ENCODE data around the gene MED28. TPM values are rescaled to one million over a fixed set of nuclear protein-coding genes. Genes with fewer than 3 reads are reported as not detected.
A peak's percentile ranks its signal among the peaks of the same experiment; 100 is the strongest.
"Not testable (repeated sequence)": the region's sequence is repeated elsewhere in the genome, so short reads cannot be mapped to it uniquely, and the experiment has no call there.

MED28 gene, protein sequence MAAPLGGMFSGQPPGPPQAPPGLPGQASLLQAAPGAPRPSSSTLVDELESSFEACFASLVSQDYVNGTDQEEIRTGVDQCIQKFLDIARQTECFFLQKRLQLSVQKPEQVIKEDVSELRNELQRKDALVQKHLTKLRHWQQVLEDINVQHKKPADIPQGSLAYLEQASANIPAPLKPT
- polyA plus RNA-seq (ENCODE audit: insufficient read length in 10 of 10), result 10 to 100 TPM; 24.7 to 37.3 (median 28.2) TPM
- long read RNA-seq, donor 1, full-length matches to known transcripts, result 13 of 19 reads
- long read RNA-seq, donor 1, partial matches to known transcripts, result 6 of 19 reads
- long read RNA-seq, donor 1, other reads (novel, unspliced or antisense), result 0 of 19 reads
- long read RNA-seq, donor 2, full-length matches to known transcripts, result 21 of 21 reads
- long read RNA-seq, donor 2, partial matches to known transcripts, result 0 of 21 reads
- long read RNA-seq, donor 2, other reads (novel, unspliced or antisense), result 0 of 21 reads
- long read RNA-seq, donor 3, result 0 reads
- long read RNA-seq, donor 4, full-length matches to known transcripts, result 7 of 7 reads
- long read RNA-seq, donor 4, partial matches to known transcripts, result 0 of 7 reads
- long read RNA-seq, donor 4, other reads (novel, unspliced or antisense), result 0 of 7 reads
- long read RNA-seq, donor 5, full-length matches to known transcripts, result 18 of 18 reads
- long read RNA-seq, donor 5, partial matches to known transcripts, result 0 of 18 reads
- long read RNA-seq, donor 5, other reads (novel, unspliced or antisense), result 0 of 18 reads
- long read RNA-seq, donor 6, full-length matches to known transcripts, result 19 of 19 reads
- long read RNA-seq, donor 6, partial matches to known transcripts, result 0 of 19 reads
- long read RNA-seq, donor 6, other reads (novel, unspliced or antisense), result 0 of 19 reads
- long read RNA-seq, donor 7, full-length matches to known transcripts, result 11 of 11 reads
- long read RNA-seq, donor 7, partial matches to known transcripts, result 0 of 11 reads
- long read RNA-seq, donor 7, other reads (novel, unspliced or antisense), result 0 of 11 reads
- long read RNA-seq, donor 8, full-length matches to known transcripts, result 30 of 30 reads
- long read RNA-seq, donor 8, partial matches to known transcripts, result 0 of 30 reads
- long read RNA-seq, donor 8, other reads (novel, unspliced or antisense), result 0 of 30 reads
- long read RNA-seq, donor 9, full-length matches to known transcripts, result 3 of 3 reads
- long read RNA-seq, donor 9, partial matches to known transcripts, result 0 of 3 reads
- long read RNA-seq, donor 9, other reads (novel, unspliced or antisense), result 0 of 3 reads

DNA sequence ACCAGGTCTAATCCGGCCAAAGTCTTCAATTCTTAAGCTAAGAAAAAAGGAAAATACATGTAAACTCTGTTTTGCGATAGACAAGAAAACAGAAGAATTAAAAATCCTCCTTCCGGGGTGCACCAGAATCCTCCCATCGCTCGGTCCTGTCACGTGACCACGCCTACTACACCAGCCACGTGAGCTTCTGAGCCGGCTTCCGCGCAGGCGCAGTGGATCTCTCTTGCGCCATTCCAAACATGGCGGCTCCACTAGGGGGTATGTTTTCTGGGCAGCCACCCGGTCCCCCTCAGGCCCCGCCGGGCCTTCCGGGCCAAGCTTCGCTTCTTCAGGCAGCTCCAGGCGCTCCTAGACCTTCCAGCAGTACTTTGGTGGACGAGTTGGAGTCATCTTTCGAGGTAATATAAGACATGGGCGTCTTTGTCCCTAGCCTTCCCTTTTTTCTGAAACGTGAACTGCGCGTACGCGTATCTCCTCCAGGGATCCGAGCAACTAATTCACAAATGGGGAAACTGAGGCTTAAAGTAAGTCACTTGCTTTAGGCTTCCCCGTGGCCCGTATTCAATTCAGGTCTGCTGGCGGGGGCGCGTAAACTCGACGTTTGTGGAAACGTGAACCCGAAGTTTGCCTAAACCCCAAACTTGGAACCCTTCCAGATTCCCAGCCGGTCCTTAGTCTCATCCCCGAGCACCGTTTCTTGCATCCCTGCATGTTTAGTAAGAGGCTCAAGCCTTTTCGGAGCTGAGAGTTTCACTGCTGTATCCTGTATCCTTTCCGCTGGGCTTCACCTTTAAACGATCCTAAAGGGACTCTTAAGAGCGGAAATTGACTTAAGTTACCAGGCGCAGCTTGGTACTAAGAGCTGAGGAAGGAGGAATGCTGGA lies at the start of gene MED28:
Gene MED28 (plus strand): TSS at position 226 of the 884 bp plus-strand sequence. CDS start 14 bp downstream, at position 240.
- peak; percentile 96 to 98 (median 96) for DNase-seq

DNA sequence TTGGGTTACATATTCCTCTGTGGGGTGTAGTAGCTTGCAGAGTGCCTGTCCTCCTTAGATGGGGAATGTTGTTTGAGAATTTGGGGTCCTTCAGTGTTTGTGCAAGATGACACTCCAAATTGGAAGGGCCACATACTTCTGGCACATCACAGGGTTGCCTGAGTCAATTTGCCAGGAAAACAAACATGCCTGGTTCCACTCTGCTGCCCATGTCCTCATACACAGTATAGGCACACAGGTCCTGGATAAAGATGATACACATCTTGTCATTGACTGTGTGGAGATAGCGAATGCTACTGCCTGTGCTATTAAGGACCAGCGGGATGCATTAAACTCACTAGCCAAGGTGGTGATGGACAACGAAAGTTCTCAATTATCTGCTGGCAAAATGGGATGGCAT lies 48.6 kb upstream of the MED28 start:
- no peak for DNase-seq

DNA sequence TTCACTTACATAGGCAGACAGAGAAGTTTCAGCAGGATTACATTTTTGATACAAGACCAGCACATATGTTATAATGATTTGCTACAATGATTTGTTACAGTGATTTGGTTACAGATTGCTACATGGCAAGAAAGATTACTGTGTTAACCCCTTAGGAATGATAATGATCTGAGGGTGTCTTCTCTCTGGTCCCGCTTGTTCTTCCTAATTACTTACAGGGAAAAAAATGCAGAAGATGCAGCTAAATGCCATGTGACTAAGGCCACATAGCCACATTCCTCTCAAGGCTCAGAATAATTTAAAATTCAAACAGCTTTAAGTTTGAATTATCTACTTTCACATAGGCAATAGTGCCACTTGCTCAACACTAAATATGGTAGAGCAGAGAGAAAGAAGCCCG lies 47.2 kb upstream of the MED28 start:
- DNase-seq, result peak in 2 of 3 donors; percentile 13 to 57

DNA sequence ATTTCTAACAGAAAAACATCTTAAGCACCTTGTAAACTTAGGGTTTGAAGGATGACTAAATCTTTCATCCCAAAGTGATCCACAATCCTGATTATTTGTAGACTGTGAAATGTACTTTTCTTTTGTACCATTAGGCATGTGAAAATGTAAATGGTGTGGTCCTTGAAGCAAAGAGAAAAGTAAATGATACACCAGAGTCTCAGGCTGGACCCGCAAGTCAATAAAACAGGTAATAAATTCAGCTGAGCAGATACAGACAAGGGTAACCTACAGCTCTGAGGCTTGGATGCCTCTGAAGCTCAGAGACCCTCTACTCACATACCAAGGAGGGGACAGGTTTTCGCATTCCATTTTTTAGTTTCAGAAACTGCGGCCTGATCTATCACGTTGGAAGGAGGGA lies 40.2 kb upstream of the MED28 start:
- no peak for DNase-seq

DNA sequence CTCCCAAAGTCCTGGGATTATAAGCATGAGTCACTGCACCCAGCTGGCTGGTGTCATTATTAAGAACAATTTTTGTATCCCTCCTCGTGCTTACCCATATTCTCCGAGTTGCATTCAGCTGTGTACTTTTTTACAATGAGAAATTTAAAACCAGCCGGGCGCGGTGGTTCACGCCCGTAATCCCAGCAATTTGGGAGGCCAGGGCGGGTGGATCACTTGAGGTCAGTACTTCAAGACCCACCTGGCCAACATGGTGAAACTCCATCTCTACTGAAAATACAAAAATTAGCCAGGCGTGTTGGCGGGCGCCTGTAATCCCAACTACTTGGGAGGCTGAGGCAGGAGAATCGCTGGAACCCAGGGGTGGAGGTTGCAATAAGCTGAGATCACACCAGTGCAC lies 39.3 kb upstream of the MED28 start:
- not testable (repeated sequence) for DNase-seq

DNA sequence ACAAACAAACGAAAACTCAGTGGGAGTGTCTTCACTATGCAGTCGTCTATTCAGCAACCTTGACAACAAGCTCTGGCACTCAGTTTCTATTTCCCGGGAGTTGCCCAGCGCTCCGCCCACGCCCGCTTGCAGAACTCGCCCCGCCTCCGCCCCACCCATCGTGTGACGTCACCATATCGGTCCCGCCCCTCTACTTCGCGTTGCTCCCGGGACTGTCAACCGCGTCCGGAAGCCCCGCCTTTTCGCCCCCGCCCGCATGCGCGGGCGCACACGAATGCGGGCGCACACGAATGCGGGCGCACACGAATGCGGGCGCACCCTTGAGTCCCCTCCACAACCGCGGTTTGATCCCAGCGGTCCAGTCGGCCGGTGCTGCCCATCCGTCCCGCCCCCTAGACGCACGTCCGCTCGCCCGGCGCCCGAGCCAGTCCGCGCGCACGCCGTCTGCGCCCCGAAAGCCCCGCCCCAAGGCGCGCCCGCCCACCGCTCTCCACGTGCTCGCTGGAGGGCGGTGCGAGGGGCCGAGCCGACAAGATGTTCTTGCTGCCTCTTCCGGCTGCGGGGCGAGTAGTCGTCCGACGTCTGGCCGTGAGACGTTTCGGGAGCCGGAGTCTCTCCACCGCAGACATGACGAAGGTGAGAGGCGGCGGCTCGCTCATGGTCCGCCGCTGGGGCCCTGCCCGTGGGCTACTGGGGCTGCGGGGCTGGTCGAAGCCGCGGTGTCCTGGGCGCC lies 37.3 kb upstream of the MED28 start, which contains the start of gene LAP3:
Gene LAP3 (plus strand): TSS at position 267 of the 733 bp plus-strand sequence. CDS start 268 bp downstream, at position 535.
- peak; percentile 96 to 99 (median 98) for DNase-seq

DNA sequence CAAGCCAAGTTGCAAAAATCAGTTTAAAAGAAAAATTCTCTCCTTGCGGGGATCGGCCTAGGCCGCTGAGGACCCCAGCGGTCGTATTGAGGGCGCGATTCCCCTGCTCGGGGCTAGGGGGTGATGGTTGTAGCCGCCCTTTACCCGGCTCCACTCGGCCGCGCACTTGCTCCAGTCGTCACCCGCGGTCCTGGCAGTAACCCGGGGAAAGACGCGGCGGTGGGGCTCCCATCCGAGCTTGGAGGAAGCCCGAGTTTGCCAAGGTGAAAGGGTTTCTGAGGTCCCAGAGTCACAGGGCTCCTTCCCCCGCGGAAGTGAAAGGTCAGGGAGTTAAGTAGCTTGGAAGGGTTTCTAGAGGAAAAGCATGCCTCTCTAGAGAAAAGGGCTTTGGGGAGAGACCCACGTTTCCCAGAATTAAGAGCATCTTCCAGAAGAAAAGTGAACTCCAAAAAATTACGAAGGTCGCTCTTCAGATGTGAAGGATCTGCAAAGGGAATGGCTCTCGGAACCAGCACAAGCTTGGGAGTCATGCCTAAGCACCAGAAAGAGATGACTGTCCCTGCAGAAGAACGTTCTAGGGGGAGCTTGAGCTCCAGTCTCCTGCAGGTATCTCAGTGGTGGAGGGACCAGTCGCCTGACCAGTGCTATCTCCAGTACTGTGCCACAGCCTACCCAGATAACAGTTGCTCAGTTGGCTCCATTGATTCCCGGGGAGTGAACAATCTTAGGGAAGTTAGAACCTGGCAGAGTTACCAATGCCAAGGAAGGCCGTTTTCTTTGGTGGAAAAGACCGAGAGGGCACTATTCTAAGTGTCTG lies 36.6 kb upstream of the MED28 start:
- DNase-seq, result no peak

DNA sequence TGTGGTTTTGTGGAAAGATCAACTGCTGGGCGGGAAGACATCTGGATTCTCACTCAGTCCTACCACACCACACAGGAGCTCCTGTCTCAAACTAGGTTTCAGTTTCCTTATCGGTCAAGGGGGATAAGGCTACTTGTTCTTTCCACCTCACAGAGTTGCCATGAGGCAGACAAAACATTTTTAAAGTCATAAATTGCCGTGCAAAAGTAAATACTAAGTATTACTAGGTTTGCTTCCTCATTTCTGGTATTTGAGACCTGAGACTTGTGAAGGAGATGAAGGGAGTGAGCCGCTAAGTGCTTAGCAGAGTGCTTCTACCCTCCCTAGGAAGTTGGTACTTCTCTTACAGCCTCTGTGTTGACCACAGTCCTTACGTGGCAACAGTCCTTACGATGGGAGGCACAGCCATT lies 36.0 kb upstream of the MED28 start:
- peak in 1 of 3 donors; percentile 19 for DNase-seq

DNA sequence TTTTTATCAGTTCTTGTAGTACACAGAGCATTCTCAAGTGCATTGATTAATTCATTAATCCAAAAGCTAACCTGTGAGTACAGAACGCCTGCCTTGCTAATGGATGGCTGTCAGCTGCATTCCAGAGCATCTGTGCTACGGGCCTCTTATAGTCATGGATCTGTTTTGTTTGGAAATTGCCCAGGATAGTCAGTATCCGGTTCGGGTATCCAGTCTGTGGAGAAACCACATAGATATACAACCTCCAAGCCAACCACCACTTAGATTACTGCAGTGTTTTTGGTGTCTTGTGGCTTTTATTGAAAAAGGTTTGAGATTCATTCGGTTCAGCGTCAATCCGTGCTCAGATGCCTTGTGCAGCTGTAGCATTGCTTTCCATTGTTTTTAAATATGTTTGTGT lies 33.5 kb upstream of the MED28 start:
- no peak for DNase-seq

DNA sequence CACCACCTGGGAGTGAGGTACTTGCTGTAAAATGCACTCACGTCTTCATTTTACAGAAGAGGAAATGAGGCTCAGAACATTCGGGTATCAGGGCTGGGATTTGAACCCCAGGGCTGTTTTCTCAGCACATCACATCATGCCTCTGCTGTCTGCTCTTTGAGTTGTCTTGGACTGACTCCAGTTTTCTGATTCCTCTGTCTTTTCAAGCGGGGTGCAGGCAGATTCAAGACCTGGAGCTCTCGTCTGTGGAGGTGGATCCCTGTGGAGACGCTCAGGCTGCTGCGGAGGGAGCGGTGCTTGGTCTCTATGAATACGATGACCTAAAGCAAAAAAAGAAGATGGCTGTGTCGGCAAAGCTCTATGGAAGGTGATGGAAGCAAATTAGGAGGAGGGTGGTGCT lies 31.2 kb upstream of the MED28 start:
- DNase-seq, result no peak

DNA sequence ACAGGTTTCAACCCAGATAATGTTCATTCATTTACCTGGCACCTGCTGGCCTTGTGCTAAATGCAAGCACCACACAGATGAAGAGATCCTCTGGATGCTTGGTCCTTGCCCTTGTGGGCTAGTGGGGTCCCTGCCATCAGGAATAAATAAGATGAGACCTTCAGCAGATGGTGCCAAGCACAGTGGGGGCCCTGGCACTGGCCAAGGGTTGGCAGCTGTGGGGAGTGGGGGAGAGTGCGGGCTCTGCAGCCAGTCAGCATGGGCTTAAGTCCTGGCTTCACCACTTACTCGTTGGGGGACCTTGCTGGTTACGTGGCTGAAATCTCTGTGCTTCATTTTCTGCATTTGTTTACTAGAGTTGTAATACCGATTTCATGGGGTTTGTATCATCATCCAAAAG lies 30.5 kb upstream of the MED28 start:
- DNase-seq, result no peak

DNA sequence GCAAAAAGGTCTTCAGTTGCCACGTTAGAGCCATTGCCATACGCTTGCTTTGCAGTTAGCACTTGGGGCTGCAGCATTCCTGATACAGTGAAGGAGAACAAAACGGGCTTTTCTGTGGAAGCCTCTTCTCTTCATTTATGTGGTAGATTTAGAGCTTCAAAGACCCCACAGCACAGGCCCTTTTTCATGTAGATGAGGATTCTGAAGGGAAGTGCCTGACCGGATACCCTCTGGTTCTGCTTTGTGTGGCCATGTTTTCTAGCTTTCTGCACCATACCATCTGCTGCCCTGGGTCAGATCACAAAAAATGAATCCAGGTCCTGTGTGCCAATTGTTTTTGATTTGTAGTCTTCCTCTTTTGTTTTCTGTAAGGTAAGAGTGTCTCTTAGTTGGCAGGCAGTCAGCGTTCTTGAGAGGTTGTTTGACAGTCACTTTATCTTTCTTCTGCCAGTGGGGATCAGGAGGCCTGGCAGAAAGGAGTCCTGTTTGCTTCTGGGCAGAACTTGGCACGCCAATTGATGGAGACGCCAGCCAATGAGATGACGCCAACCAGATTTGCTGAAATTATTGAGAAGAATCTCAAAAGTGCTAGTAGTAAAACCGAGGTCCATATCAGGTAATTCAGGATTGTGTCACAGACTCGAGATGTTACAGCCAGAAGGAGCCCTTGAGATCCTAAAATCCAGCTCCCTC lies 29.8 kb upstream of the MED28 start:
- no peak for DNase-seq

DNA sequence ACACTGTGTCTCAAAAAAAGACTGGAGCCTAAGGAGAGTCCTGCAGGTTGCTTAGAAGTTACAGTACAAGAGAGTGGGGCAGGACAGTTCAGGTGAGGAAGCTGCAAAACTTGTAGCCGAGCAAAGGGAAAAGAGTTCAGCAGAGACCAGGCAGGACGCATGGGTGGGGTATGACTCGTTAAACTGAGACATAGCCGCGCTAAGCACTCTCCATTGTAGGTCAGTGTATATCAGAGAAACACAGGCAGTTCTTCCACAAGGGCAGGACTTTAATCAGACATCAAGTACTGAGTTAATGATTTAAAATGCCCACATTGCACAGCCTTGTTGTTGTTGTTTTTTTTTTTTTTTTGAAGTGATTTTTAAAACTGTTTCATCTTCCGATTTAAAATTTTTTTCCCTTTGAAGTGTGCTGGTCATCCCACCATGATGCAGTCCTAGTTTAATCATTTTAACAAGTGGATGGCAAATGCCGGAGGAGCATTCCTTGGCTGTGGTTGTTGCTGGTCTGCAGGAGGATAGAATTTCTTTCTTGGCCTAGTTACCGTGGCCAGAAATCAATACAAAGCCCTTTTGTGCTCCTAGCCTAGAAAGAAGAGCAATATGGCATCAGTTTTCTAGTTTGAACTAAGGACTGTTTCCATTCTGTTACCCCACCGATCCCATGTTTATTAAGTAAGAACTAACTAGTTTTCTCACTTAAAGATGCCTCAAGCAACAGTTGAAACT lies 27.2 kb upstream of the MED28 start:
- no peak for DNase-seq

DNA sequence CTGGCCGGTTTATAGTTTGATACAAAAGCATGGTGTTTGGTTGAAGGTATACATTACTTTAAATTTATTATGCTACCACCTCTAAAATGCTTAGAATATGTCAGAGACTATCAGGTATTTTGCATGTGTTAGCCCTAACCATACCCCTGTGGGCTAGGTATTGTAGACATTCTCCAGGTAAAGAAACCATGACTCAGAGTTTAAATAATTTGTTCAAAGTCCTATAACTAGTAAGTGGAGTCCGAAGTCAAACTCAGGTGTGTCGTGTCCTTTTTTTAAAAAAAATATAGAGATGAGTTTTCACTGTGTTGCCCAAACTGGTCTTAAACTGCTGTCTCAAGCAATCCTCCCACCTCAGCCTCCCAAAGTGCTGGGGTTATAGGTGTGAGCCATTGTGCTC lies 25.1 kb upstream of the MED28 start:
- no peak for DNase-seq

DNA sequence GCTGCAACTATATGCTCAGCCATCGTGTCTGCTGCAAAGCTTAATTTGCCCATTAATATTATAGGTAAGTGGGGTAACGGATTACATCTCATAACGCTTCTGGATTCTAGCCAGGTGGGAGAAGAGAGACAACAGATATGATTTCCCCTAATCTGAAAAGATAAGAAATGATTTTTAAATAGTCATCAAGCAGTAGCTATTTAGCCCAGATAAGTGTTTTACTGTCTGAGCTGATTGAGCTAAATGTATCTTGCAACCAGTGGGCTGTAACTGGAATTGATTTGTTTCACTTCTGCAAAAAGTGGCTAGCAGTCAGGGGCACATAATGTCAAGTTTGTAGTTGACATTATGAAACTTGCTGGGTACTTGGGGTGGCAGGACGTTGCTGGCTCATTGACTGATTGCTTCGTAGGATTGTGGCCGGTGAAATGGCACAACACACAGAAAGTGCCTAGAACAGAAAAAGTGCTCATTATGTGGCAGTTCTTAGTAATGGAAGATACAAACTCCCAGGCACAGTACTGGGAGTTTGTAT lies 18.9 kb upstream of the MED28 start:
- DNase-seq, result peak in 1 of 3 donors; percentile 14

DNA sequence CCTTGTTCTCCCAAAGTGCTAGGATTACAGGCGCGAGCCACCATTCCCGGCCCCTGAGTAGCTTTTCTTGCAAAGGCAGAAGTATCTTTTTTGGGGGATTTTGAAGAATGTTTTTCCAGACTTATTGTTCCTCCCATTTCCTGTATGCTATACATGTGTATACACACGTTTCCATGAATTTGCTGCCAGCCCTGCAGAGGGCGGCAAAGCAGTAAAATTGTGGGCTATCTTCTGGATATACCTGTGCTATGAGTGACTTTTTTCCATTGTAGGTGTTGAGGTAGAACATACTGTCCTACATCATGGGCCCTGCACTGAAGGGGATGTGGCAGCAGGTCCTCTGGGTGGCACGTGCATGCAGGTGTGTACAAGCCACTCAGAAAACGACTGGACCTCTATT lies 16.9 kb upstream of the MED28 start:
- DNase-seq, result no peak

DNA sequence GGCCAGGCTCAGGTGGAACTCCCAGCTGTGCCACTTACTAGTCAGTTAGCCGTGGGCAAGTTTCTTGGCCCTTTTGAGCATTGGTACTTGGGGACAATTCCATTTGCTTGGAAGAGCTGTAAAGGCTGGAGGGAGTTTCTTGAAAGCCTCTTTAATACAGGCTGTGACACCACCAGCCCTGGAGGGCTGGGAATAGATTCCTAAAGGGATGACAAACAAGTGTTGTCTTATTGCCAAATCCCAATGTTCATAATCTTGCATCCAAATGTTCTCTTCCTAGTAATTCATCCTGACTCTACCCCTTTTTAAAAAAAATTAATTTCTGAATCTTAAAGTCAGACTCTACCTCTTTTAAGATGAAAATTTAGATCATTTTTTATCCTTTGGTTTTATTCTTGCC lies 14.6 kb upstream of the MED28 start:
- DNase-seq, result no peak

All from muscle of back (tissue), 13 donors.